ENCODE data around the gene SLC4A8.

The SLC4A8 gene

GRCh38 chr12:51524386-51524901 lies 99.8 kb downstream of the SLC4A8 start:
- DNase-seq (ENCODE audit: low read depth in 2 of 2, low spot score in 1 of 2) = no peak

- DNase-seq (ENCODE audit: low read depth in 2 of 2, low spot score in 1 of 2) = no peak
These were observed 100.9 kb downstream of the SLC4A8 start for GRCh38 chr12:51525518-51525917.

- no peak for DNase-seq (ENCODE audit: low read depth in 2 of 2, low spot score in 1 of 2)
These were observed 103.3 kb downstream of the SLC4A8 start for GRCh38 chr12:51527966-51528365.

GRCh38 chr12:51528852-51529650 lies 104.4 kb downstream of the SLC4A8 start:
- DNase-seq (ENCODE audit: low read depth in 2 of 2, low spot score in 1 of 2) = no peak

GRCh38 chr12:51529651-51529970 lies 105.0 kb downstream of the SLC4A8 start:
- DNase-seq (ENCODE audit: low read depth in 2 of 2, low spot score in 1 of 2) = no peak

GRCh38 chr12:51530208-51530607 lies 105.6 kb downstream of the SLC4A8 start:
- no peak for DNase-seq (ENCODE audit: low read depth in 2 of 2, low spot score in 1 of 2)

GRCh38 chr12:51531284-51531977 lies 106.8 kb downstream of the SLC4A8 start:
- DNase-seq (ENCODE audit: low read depth in 2 of 2, low spot score in 1 of 2) = no peak

- DNase-seq (ENCODE audit: low read depth in 2 of 2, low spot score in 1 of 2) = peak; percentile 34 to 56
These were observed 107.4 kb downstream of the SLC4A8 start for GRCh38 chr12:51531978-51532497.

- DNase-seq (ENCODE audit: low read depth in 2 of 2, low spot score in 1 of 2) = no peak
These were observed 109.2 kb downstream of the SLC4A8 start for GRCh38 chr12:51533799-51534198.

GRCh38 chr12:51534216-51535074 lies 109.8 kb downstream of the SLC4A8 start:
- DNase-seq (ENCODE audit: low read depth in 2 of 2, low spot score in 1 of 2) = no peak

GRCh38 chr12:51536159-51536558 lies 111.5 kb downstream of the SLC4A8 start:
- no peak for DNase-seq (ENCODE audit: low read depth in 2 of 2, low spot score in 1 of 2)

- no peak for DNase-seq (ENCODE audit: low read depth in 2 of 2, low spot score in 1 of 2)
These were observed 113.5 kb downstream of the SLC4A8 start for GRCh38 chr12:51538149-51538548.

GRCh38 chr12:51538599-51538998 lies 114.0 kb downstream of the SLC4A8 start:
- no peak for DNase-seq (ENCODE audit: low read depth in 2 of 2, low spot score in 1 of 2)

- no peak for DNase-seq (ENCODE audit: low read depth in 2 of 2, low spot score in 1 of 2)
These were observed 116.4 kb downstream of the SLC4A8 start for GRCh38 chr12:51540996-51541395.

- DNase-seq (ENCODE audit: low read depth in 2 of 2, low spot score in 1 of 2) = no peak
These were observed 121.5 kb downstream of the SLC4A8 start for GRCh38 chr12:51546097-51546496.

GRCh38 chr12:51547606-51548005 lies 123.0 kb downstream of the SLC4A8 start:
- DNase-seq (ENCODE audit: low read depth in 2 of 2, low spot score in 1 of 2) = no peak

GRCh38 chr12:51548241-51548640 lies 123.6 kb downstream of the SLC4A8 start:
- no peak for DNase-seq (ENCODE audit: low read depth in 2 of 2, low spot score in 1 of 2)

GRCh38 chr12:51549637-51550036 lies 125.0 kb downstream of the SLC4A8 start:
- no peak for DNase-seq (ENCODE audit: low read depth in 2 of 2, low spot score in 1 of 2)

Measured in stimulated activated CD8-positive, alpha-beta memory T cell treated with anti-CD3 and anti-CD28 coated beads, Interleukin-4, amount 100 ng/mL, for 1 hour (primary cell).